GM19463 (cell line): ENCODE results near the gene MRLN.
"Not testable (repeated sequence)": the region's sequence is repeated elsewhere in the genome, so short reads cannot be mapped to it uniquely, and the experiment has no call there.

Source experiments
- ATAC-seq: cut with Tn5 transposase; IDR thresholded peaks from one replicate; pipeline ENCODE4 v1.9.1; 2021; ENCODE audit warnings: mild to moderate bottlenecking, moderate library complexity; ENCODE audit not compliant: unreplicated experiment

Gene MRLN

DNA sequence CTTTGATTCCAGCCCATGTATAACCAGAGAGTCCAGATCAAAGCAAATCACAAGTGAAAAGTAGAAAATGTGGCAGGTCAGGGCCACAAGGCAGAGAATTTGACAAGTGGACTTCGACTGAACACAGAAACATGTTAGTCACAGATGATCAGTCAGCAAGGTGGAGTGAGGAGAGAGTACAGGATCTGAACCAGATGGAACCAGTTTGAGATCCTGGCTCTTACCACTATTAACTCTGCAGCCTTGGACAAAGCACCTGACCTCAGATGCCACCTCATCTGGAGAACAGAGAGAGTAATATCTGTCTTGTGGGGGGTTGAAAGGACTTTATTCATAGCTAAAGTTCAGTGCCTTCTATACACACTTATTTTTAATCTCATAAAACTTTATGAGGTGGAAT is 4.4 kb downstream of the MRLN start:
- ATAC-seq: peak; percentile 93

DNA sequence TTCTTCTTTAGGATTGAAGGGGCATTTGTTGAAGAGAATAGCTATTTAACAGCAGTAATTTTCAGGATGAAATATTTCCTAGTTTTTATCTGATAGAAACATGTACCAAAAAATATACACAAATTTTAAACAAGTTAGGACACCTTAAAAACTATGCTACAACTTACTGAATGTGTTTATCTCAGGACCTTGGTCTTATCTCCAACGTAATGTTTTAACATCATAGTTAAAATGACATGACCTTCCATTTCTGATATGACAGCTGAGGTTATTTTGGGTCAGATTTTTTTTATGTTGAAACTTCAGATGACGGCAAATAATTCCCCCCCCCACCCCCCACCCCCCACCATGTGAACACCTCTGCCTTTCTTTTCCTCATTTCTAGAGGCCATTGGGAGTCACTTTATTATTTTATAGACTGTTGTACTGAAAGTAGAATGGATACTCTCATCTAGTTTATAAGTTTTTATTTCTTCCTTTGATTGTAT is 8.0 kb downstream of the MRLN start:
- ATAC-seq: no peak

DNA sequence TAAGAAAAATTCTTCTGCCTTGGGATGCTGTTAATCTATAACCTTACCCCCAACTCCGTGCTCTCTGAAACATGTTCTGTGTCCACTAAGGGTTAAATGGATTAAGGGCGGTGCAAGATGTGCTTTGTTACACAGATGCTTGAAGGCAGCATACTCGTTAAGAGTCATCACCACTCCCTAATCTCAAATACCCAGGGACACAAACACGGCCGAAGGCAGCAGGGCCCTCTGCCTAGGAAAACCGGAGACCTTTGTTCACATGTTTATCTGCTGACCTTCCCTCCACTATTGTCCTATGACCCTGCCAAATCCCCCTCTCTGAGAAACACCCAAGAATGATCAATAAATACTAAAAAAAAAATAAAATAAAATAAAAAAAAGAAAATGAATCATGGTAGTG is 8.5 kb downstream of the MRLN start:
- not testable (repeated sequence) for ATAC-seq

DNA sequence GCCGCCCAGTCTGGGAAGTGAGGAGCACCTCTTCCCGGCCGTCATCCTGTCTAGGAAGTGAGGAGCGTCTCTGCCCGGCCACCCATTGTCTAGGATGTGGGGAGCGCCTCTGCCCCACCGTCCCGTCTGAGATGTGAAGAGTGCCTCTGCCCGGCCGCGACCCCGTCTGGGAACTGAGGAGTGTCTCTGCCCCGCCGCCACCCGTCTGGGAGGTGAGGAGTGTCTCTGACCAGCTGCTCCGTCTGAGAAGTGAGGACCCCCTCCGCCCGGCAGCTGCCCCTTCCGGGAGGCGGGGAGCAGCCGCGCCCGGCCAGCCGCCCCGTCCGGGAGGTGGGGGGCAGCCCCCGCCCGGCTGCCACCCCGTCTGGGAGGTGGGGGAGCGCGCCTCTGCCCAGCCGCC is 9.1 kb downstream of the MRLN start:
- not testable (repeated sequence) for ATAC-seq

DNA sequence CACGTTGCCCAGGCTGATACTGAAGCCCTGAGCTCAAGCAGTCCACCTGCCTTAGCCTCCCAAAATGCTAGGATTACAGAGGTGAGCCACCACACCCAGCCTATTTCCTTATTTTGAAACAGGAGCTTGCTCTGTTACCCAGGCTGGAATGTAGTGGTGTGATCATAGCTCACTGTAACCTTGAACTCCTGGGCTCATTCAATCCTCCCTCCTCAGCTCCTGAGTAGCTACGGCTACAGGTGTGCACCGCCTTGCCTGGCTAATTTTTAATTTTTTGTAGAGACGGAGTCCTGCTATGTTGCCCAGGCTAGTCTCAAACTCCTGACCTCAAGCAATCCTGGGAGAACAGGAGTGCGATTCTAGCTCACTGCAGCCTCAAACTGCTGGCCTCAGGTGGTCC is 11.7 kb downstream of the MRLN start:
- no peak for ATAC-seq

DNA sequence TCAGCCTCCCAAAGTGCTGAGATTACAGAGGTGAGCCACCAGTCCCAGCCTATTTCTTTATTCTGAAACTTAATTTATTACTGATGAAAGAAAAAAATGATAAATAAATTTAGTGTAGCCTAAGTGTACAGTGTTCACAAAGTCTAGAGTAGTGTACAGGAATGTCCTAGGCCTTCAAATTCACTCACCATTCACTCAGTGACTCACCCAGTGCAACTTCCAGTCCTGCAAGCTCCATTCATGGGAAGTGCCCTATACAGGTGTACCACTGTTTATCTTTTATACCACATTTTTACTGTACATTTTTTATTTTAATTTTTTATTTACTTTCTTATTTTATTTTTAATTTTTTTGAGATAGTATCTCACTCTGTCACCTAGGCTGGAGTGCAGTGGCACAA is 12.2 kb downstream of the MRLN start:
- ATAC-seq: no peak

DNA sequence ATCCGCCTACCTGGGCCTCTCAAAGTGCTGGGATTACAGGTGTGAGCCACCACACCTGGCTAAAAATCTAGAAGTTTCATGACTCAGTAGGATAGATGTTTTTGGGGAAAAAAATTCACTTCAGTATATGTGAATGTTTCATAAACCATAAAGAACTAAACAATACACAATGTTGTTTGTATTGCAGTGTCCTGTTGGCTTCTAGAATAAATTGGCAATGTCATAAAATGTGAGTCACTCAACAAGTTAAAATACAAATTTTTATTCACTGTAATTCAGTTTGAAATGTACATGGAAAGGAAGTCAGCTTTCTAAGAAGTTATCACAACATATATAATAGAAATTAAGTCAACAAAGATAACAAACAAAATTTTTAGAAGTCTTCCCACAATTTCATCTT is 16.5 kb downstream of the MRLN start:
- no peak for ATAC-seq

DNA sequence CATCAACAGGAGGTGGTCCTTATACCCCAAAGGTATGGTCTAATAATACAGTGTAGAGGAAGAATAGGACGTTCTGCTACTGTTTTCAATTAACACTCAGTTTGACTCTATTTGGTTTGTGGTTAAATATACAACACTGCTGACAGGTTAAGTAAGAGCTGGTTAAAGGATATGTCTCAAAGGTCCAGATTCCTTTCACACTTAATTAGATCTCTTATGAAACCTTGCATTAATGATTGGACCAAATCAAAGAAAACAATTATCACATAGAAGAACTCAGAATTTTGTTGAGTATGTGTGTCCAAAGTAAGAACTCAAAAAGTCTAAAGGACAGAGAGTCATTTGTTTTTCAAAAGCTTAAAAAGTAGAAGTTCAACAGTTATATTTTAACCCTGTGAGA is 18.0 kb downstream of the MRLN start:
- no peak for ATAC-seq

DNA sequence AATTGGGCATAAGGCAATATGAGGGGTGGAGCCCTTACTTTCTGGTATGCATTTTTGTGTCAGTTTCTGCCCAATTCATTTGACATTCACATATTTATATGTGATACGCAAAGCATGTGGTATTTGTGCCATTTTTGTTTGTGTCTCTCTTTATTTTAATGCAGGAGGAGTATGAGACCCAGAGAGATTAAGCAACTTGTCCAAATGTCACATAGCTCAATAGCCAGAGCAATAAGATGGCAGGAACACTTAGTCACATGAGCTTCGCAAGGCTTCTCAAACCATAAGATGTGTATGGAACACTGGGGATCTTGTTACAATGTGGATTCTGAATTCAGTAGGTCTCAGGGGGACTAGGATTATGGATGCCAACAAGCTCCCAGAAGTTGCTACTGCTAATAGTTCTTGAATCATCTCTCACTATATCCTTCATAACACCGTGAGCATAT is 19.2 kb downstream of the MRLN start:
- no peak for ATAC-seq

DNA sequence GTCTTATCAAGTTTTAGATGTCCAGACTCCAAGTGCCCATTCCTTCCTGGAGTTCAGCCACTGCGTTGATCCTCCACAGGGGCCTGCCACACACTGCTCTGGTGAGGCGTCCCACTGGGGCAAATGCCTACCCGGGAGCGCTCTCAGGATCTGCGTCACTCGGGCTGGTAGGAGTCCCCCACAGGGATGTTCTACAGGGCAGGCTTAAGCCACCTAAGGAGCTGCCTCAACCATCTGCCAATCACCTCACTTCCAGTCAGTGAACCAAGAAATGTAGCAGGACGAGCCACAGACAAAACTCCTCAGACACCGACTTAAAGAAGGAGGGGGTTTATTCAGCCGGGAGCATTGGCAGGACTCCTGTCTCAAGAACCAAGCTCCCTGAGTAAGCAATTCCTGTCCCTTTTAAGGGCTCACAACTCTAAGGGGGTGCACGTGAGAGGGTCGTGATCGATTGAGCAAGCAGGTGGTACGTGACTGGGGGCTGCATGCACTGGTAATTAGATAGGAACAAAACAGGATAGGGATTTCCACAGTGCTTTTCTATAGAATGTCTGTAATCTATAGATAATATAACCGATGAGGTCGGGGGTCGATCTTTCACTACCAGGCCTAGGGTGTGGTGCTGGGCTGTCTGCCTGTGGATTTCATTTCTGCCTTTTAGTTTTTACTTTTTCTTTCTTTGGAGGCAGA is 19.8 kb downstream of the MRLN start:
- ATAC-seq: not testable (repeated sequence)

DNA sequence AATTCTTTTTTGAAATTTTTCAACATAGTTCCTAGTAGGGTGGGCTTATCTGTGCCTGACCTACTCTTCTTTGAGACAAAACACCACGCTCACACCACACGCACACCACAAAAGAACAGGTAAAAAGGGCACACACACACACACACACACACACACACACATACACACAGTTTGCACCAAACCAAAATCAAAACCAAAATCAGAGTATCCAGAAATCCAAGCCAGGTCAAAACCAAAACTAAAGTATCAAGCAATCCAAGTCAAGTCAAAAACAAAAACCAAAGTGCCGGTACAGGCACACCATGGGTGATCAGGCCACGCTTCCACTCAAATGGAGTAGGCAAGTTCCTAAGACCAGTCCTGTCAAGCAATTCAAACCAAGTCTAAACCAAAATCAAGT is 20.4 kb downstream of the MRLN start:
- not testable (repeated sequence) for ATAC-seq

DNA sequence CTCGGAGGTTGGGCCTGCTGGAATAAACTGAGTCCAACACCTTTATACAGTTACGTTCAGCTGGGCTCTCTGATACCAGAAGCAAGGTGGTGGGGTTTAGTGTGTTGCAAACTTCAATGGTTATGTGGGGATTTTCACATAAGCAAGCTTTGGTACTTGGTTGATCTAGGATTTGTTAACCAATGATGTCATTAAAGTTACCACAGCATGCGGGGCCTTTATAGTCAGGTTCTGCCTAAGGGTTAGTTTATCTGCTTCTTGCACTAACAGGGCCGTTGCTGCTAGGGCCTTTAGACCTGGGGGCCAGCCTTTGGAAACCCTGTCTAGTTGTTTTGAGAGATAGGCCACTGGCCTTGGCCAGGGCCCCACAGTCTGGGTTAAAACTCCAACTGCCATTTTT is 24.1 kb downstream of the MRLN start:
- not testable (repeated sequence) for ATAC-seq

DNA sequence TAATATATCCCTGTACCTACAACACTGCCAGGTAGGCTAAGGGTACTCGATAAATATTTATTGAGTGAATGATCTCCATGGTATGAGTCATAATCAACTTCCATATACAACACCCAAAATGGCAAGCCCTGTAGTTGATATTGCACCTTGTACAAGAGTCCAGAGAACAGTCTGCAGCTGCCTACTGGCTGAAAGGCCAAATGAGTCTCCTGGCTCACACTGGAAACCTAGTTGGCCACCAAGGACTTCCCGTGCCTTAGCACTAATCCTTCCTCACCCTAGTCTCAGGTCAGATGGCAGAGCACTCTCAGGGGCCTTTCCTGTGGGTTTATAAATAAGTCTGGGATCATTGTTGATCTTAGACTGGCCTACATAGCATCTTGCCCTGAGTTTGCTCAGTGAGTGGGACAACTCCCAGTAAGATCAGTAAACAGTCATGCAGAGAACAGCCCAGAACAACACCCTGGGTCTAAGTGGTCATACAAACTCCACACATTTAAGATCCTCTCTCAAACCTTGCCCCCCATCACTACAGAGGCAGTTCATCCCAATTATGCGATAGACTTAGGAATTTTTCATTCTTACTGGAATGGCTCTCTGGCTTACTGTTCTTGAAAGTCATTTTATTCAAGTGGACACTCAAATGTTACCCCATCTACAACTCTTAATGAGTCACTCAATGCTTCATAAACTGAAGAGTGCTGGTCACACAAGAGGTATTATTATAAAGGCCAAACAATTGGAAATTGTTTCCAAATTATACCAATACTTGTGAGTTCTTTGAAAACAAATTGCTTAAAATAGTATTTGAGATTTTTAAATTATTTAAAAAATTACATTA is 28.9 kb downstream of the MRLN start:
- no peak for ATAC-seq

DNA sequence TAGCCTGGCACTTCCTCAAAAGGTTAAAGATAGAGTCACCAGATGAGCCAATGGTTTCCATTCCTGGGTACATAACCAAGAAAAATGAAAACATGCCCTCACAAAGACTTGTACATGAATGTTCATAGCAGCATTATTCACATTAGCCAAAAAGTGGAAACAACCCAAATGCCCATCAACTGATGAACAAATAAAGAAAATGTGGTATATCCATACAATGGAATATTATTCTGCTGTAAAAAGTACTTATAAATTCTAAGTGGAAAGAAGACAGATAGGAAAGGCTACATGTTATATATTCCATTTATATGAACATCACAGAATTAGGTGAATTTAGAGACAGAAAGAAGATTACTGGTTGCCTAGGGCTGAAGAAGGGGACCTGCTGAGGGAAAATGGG is 32.9 kb downstream of the MRLN start:
- ATAC-seq: no peak

DNA sequence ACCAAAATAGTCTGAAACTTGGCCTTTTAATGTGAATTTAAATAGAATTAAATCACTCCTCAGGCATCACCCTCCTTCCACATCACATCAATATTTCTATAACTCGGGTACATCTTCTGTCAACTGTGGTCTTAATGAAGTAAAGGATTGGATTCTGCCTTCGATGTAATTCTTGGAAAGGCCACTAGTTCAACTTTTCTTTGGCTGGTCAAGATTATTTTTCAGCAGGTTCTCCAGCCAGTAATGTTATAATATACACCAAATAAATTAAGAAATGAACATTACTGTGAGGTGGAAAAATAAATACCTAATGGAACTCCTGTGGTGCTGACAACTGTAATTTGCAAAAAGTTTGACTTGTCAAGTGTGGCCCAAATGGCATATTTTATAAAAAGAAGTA is 33.9 kb downstream of the MRLN start:
- no peak for ATAC-seq

DNA sequence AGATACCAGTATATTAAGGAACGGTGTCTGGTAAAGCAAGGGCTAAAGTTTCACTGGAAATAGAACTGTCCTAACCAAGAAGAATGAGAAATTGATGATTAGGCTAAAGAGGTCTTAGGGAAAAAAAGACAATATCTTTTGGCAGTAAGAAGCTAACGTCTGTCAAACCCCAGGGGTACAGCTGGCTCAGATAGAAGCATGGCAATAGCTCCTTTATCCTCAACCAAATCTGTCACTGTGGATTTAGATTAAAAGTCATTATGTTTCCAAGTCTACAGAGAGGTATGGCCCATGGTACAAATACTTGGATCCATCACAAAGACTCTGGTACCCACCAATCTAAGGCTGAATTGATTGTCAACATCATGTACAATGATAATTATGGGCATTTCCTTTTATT is 35.0 kb downstream of the MRLN start:
- no peak for ATAC-seq

DNA sequence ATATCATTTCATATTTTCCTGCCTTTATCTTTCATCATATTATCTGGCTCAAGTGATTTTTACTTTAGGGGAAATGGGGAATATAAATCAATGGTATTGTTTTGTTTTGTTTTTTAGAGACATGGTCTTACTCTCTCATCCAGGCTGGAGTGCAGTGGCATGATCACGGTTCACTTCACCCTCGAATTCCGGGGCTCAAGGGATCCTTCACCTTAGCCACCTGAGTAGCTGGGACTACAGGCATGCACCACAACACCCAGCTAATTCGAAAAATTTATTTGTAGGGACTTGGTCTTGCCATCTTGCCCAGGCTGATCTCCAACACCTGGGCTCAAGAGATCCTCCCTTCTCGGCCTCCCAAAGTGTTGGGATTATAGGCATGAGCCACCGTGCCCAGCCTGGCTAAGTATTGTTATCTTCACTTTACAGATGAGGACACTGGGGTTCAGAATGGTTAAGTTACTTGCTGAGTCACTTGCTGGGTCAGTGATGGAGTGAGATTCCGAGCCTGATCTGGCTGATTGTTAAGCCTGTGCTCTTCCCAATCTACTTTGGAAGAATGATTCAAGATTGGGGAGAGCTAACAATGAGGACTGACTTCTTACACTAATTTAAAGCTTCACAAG is 39.9 kb downstream of the MRLN start:
- no peak for ATAC-seq

DNA sequence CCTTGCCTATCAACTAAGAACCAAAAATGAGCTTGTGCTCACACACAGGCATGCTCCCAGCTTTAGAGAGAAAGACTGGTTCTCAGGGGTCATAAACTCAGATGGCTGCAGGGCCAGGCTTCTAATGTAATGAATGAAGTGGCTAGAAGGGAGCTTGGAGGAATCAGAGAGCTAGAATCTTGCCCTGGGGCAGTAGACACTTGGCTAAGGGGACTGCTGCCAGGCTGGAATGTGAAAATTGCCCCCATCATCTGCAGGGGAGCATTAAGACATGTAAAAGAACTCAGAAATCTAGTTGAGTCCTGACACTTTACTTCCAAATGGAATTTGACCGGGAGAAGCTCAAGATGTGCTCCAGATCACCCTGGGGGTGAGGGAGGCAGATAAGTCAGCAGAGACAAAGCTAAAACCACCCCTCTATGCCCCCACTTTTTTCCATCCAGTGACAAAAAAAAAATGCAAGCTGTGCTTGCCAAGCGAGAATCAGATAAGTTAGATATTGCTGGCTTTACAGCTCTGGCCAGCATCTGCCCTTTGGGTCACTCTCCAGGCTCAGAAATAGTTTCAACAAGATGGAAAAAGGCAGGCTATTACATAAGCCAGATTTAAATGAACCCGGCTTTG is 41.3 kb downstream of the MRLN start:
- ATAC-seq: no peak

DNA sequence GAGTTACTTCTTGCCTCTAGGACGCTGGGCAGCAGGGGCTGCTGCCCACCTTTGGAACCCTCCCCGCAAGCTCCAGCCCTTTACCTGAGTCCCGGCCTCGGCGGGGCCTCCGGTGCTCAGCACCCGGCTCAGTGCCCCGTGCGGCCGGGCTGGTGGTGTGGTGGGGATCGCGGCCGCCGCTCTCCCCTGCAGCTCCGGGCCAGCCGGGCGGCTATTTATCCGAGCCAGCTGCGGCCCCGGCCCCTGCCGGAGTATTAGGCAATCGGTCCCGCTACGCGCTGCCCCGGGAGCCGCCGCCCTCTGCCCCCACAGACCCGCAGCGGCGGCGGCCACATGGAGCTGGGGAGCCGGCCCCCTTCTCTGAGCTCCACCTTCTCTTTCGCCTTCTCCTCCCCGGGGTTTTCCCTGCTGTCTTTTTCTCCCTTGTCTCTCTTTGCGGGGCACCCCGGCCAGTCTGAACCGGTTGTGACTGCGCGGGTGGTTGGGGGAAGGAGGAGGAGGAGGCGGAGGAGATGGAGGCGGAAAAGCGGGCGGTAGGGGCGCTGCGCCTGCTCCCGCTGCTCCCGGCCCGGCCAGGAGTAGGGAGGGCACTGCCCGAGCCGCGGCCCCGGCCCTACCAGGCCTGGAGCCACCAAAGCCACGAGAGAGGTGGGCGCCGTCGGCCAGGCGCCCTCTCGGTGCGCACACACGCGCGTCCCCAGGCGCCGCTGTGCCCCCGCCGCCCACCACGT is 43.7 kb downstream of the MRLN start, which contains the start of gene SLC16A9:
SLC16A9 (minus strand) TSS at position 456 of the 731 bp plus-strand sequence. CDS start 25,559 bp downstream, outside the sequence.
- ATAC-seq: peak; percentile 75

DNA sequence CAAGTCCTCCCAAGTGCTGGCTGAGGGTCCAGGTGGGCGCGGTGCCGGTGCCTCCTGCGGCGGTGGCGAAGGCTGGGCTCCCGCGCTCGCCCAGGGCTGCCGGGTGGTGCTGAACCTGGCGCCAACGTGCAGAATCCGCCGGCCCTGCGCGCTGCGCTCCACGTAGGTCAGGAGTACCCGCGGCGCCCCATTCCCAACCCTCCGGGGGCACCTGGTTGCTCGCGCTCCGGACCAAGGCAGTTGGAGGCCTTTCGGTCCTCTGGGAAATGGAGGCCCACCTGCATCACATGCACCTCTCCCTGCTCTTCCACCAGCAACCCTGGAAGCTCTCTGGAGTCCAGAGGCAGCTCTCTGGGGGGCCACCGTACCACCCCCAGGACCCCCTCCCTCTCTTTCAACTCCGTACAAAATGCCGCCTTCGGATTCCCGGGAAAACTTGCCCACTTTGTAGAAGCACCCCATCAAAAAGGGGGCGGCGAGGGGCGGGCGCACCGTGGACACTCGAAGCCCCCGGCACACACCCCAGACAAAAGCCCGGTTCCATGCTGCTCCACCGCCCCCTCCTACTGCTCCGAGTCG is 44.4 kb downstream of the MRLN start:
- ATAC-seq: no peak
